H1 (cell line): ENCODE results near the gene TMEM185B. TPM values are rescaled to one million over a fixed set of nuclear protein-coding genes. Genes with fewer than 3 reads are reported as not detected.

Source experiments
- CTCF ChIA-PET: fragments of 300-600 bp; sonication (Branson Sonifier 250); formaldehyde crosslinking; loops from one replicate; lab custom pipeline; 2021; ENCODE audit not compliant: partially characterized antibody; lab: Charles Lee
- POLR2A ChIA-PET: fragments of 300-600 bp; sonication (Branson Sonifier 250); formaldehyde crosslinking; loops from one replicate; lab custom pipeline; 2021; ENCODE audit warnings: inconsistent platforms; ENCODE audit not compliant: partially characterized antibody; lab: Charles Lee
- DNase-seq, 2 experiments: peaks; one replicate each; pipeline versions ENCODE4 v3.0.0 to v3.0.0-alpha.2; 2010 to 2022; ENCODE audit warnings: low spot score in 2 of 2, low read depth in 1 of 2, mixed read lengths in 1 of 2
- FAIRE-seq: peaks from 2 replicates; lab custom pipeline; 2011; peaks lifted over from hg19 to GRCh38; lab: Jason Lieb, UNC
- H2AFZ ChIP-seq: 2 replicates; pipeline ENCODE4 v1.8.1; 2012; ENCODE audit warnings: low read length, inconsistent platforms
- H2AK5ac ChIP-seq: 2 replicates; pipeline ENCODE4 v1.6.1; 2013; ENCODE audit warnings: low read depth, low read length
- H2BK120ac ChIP-seq: replicated peaks from 2 replicates; pipeline ENCODE3; 2013; ENCODE audit warnings: low read depth, low read length, inconsistent platforms
- H2BK12ac ChIP-seq: 2 replicates; pipeline ENCODE4 v1.6.1; 2013; ENCODE audit warnings: low read depth, low read length
- H2BK15ac ChIP-seq: 2 replicates; pipeline ENCODE4 v1.6.1; 2013; ENCODE audit warnings: low read length
- H2BK20ac ChIP-seq: 2 replicates; pipeline ENCODE4 v1.6.1; 2013; ENCODE audit warnings: low read length
- H2BK5ac ChIP-seq: 2 replicates; pipeline ENCODE4 v1.6.1; 2013; ENCODE audit warnings: low read depth, low read length
- H3K14ac ChIP-seq: 2 replicates; pipeline ENCODE4 v1.6.1; 2013; ENCODE audit warnings: inconsistent platforms; ENCODE audit not compliant: insufficient read length
- H3K18ac ChIP-seq: 2 replicates; pipeline ENCODE4 v1.6.1; 2013; ENCODE audit warnings: low read length; ENCODE audit errors: extremely low read depth
- H3K23ac ChIP-seq: 2 replicates; pipeline ENCODE4 v1.6.1; 2013; ENCODE audit warnings: inconsistent platforms; ENCODE audit not compliant: insufficient read length
- H3K23me2 ChIP-seq: 2 replicates; pipeline ENCODE4 v1.6.1; 2013; ENCODE audit warnings: low read depth, low read length
- H3K27ac ChIP-seq: 2 replicates; pipeline ENCODE4 v1.6.1; 2011; ENCODE audit warnings: low read depth, low read length, inconsistent platforms
- H3K27me3 ChIP-seq, 4 experiments: replicated peaks in 1 of 4; 1 replicate in 1 of 4; 2 replicates in 3 of 4; pipeline versions ENCODE4 v1.6.1 to v1.8.1; 2011 to 2013; ENCODE audit warnings: low read length in 3 of 4, mild to moderate bottlenecking in 3 of 4, inconsistent platforms in 2 of 4, mixed read lengths in 2 of 4, moderate library complexity in 1 of 4; ENCODE audit not compliant: control insufficient read depth in 3 of 4, insufficient read depth in 3 of 4; ENCODE audit errors: extremely low read depth in 1 of 4
- H3K36me3 ChIP-seq, 4 experiments: 2 replicates each; pipeline versions ENCODE4 v1.6.1 to v1.8.1; 2011 to 2013; ENCODE audit warnings: mild to moderate bottlenecking in 4 of 4, low read length in 3 of 4, moderate library complexity in 2 of 4, control low read depth in 1 of 4, inconsistent platforms in 1 of 4; ENCODE audit not compliant: insufficient read depth in 4 of 4, control insufficient read depth in 2 of 4
- H3K4ac ChIP-seq: replicated peaks from 2 replicates; pipeline ENCODE3; 2013; ENCODE audit warnings: low read length, low read depth, mixed read lengths, inconsistent platforms; ENCODE audit not compliant: insufficient read length
- H3K4me1 ChIP-seq, 4 experiments: replicated peaks in 1 of 4; 1 replicate in 1 of 4; 2 replicates in 3 of 4; pipeline versions ENCODE4 v1.6.1 to v1.8.1; 2011 to 2013; ENCODE audit warnings: low read length in 3 of 4, inconsistent platforms in 2 of 4, mixed read lengths in 1 of 4; ENCODE audit not compliant: insufficient read depth in 4 of 4, control insufficient read depth in 3 of 4
- H3K4me2 ChIP-seq, 2 experiments: 2 replicates each; pipeline versions ENCODE4 v1.6.1 to v1.8.1; 2011 to 2013; ENCODE audit warnings: low read depth in 2 of 2, low read length in 2 of 2, control low read depth in 1 of 2, inconsistent platforms in 1 of 2, mild to moderate bottlenecking in 1 of 2; ENCODE audit not compliant: insufficient read depth in 1 of 2
- H3K4me3 ChIP-seq, 4 experiments: fragments of 200-600, 300-600 bp in 1 of 4; sonication (generic), shearing (Covaris generic), sonication (Bioruptor Twin) in 1 of 4; 2 replicates each; pipeline versions ENCODE4 v1.5.1 to v1.8.1; 2011 to 2016; ENCODE audit warnings: low read length in 4 of 4, low read depth in 3 of 4, control low read depth in 2 of 4, inconsistent platforms in 2 of 4, mild to moderate bottlenecking in 2 of 4, mixed read lengths in 1 of 4, moderate library complexity in 1 of 4; ENCODE audit not compliant: insufficient read depth in 2 of 4; ENCODE audit errors: extremely low read depth in 1 of 4
- H3K56ac ChIP-seq: replicated peaks from 2 replicates; pipeline ENCODE3; 2013; ENCODE audit warnings: low read depth, mild to moderate bottlenecking, mixed read lengths, low read length, inconsistent platforms; ENCODE audit not compliant: insufficient read length
- H3K79me1 ChIP-seq: 2 replicates; pipeline ENCODE4 v1.6.1; 2013; ENCODE audit warnings: low read depth, low read length, control low read depth
- H3K79me2 ChIP-seq, 2 experiments: 2 replicates each; pipeline versions ENCODE4 v1.6.1 to v1.8.1; 2012 to 2013; ENCODE audit warnings: low read length in 2 of 2, mild to moderate bottlenecking in 2 of 2, inconsistent platforms in 1 of 2; ENCODE audit not compliant: insufficient read depth in 2 of 2, control insufficient read depth in 1 of 2
- H3K9ac ChIP-seq, 4 experiments: replicated peaks in 1 of 4; 1 replicate in 1 of 4; 2 replicates in 3 of 4; pipeline versions ENCODE4 v1.6.1 to v1.8.1; 2011 to 2013; ENCODE audit warnings: low read depth in 3 of 4, low read length in 3 of 4, control low read depth in 2 of 4, mild to moderate bottlenecking in 2 of 4, moderate library complexity in 2 of 4, inconsistent platforms in 1 of 4; ENCODE audit errors: extremely low read depth in 1 of 4
- H3K9me3 ChIP-seq, 2 experiments: 2 replicates each; pipeline versions ENCODE4 v1.6.1 to v1.8.1; 2012 to 2013; ENCODE audit warnings: mild to moderate bottlenecking in 2 of 2, moderate library complexity in 2 of 2, control low read depth in 1 of 2, inconsistent platforms in 1 of 2, low read depth in 1 of 2, low read length in 1 of 2, mixed read lengths in 1 of 2; ENCODE audit not compliant: insufficient read depth in 2 of 2
- H4K20me1 ChIP-seq, 2 experiments: replicated peaks in 1 of 2; 2 replicates each; pipeline versions ENCODE3 to v1.8.1; 2011 to 2013; ENCODE audit warnings: inconsistent platforms in 2 of 2, low read length in 2 of 2, mild to moderate bottlenecking in 1 of 2; ENCODE audit not compliant: insufficient read depth in 2 of 2, control insufficient read depth in 1 of 2
- H4K5ac ChIP-seq: 2 replicates; pipeline ENCODE4 v1.6.1; 2013; ENCODE audit warnings: low read length, low read depth, mixed read lengths, inconsistent platforms; ENCODE audit not compliant: insufficient read length
- H4K8ac ChIP-seq: 2 replicates; pipeline ENCODE4 v1.8.0; 2013; ENCODE audit warnings: mild to moderate bottlenecking, moderate library complexity, low read length, inconsistent platforms; ENCODE audit not compliant: insufficient read depth; ENCODE audit errors: extremely low read depth
- H4K91ac ChIP-seq: replicated peaks from 2 replicates; pipeline ENCODE3; 2013; ENCODE audit warnings: low read length, mixed read lengths, inconsistent platforms; ENCODE audit not compliant: insufficient read length
- ASH2L ChIP-seq: fragments of 200-600, 300-600 bp; sonication (generic); IDR thresholded peaks from one replicate; pipeline ENCODE4 v1.7.1; 2017; ENCODE audit warnings: low read length
- JUN ChIP-seq: IDR thresholded peaks from 2 replicates; pipeline ENCODE4 v1.6.1; 2011; ENCODE audit warnings: low read depth, mild to moderate bottlenecking, improper control_type of control experiment, low read length
- PHF8 ChIP-seq: fragments of 200-600 bp; sonication (generic); conservative IDR thresholded peaks from 2 replicates; pipeline ENCODE4 v1.7.1; 2012; ENCODE audit warnings: low read depth, mild to moderate bottlenecking, inconsistent platforms, low read length, moderate library complexity
- POLR2AphosphoS5 ChIP-seq: IDR thresholded peaks from 2 replicates; pipeline ENCODE4 v1.6.1; 2011; ENCODE audit warnings: low read depth, low read length
- POU5F1 ChIP-seq: IDR thresholded peaks from 2 replicates; pipeline ENCODE4 v1.6.1; 2011; ENCODE audit warnings: low read depth, mild to moderate bottlenecking, low read length, moderate library complexity
- RFX5 ChIP-seq: IDR thresholded peaks from 2 replicates; pipeline ENCODE4 v1.6.1; 2011; ENCODE audit warnings: low read depth, low read length, improper control_type of control experiment, borderline replicate concordance
- RNF2 ChIP-seq: fragments of 200-900, 300-1000 bp; sonication (generic); IDR thresholded peaks from 2 replicates; pipeline ENCODE4 v1.7.1; 2016; ENCODE audit warnings: borderline replicate concordance, low read depth, mild to moderate bottlenecking, antibody characterized with exemption, low read length; ENCODE audit not compliant: poor library complexity, severe bottlenecking; ENCODE audit errors: missing control alignments
- SRF ChIP-seq: IDR thresholded peaks from 2 replicates; pipeline ENCODE4 v1.6.1; 2011; ENCODE audit warnings: mild to moderate bottlenecking, low read depth, low read length, moderate library complexity
- SUZ12 ChIP-seq: fragments of 200-600 bp; sonication (generic); IDR thresholded peaks from 2 replicates; pipeline ENCODE4 v1.6.1; 2012; ENCODE audit warnings: mild to moderate bottlenecking, inconsistent platforms, low read length, moderate library complexity, mixed read lengths
- YY1 ChIP-seq: IDR thresholded peaks from 2 replicates; pipeline ENCODE4 v1.6.1; 2011; ENCODE audit warnings: low read depth, mild to moderate bottlenecking, low read length
- whole genome bisulfite sequencing, 2 experiments: shearing (Covaris generic) in 1 of 2; methylation state at CpG; one replicate each; pipeline versions ENCODE4 v1.1.6 to v1.1.7; 2013 to 2015; ENCODE audit warnings: low lambda C conversion rate in 2 of 2, mixed read lengths in 2 of 2, inconsistent platforms in 1 of 2, low coverage in 1 of 2, missing lambda C conversion rate in 1 of 2; ENCODE audit not compliant: insufficient replicate concordance in 2 of 2, insufficient coverage in 1 of 2, insufficient read length in 1 of 2; ENCODE audit errors: extremely low coverage in 1 of 2, missing lambda C conversion rate in 1 of 2; 5-methylcytosine and 5-hydroxymethylcytosine counted together
- polyA plus RNA-seq, 7 experiments: library from polyadenylated mRNA; depleted of rRNA in 3 of 7; stranded (reverse) in 5 of 7; unstranded in 2 of 7; fragments of >200 nt in 5 of 7; fragments of 200-250 nt in 2 of 7; gene quantifications; 1 replicate in 5 of 7; 2 replicates in 1 of 7; 4 replicates in 1 of 7; pipeline versions ENCODE4 v1.2.1 to v1.2.3, GENCODE V29; 2011 to 2013; ENCODE audit warnings: missing spikeins in 2 of 7, mixed read lengths in 2 of 7
- total RNA-seq: library from RNA; stranded (reverse); fragmentation: NEBNext Ultra II Directional; extraction: Animal tissue kit (Norgen Biotek cat#: 25700); gene quantifications from 2 replicates; pipeline ENCODE4 v1.2.1, GENCODE V29; 2021
- TF ChIP-seq, protein P1 (sequence below), 3 experiments: IDR thresholded peaks; 1 replicate in 2 of 3; 2 replicates in 1 of 3; pipeline versions ENCODE4 v1.5.1 to v1.6.1; 2011; ENCODE audit warnings: low read length in 3 of 3, mild to moderate bottlenecking in 3 of 3, inconsistent platforms in 2 of 3, low read depth in 1 of 3, moderate library complexity in 1 of 3; ENCODE audit not compliant: insufficient read depth in 1 of 3; ENCODE audit errors: control extremely low read depth in 1 of 3
- TF ChIP-seq, protein P2 (sequence below): IDR thresholded peaks from 2 replicates; pipeline ENCODE4 v1.6.1; 2012; ENCODE audit warnings: inconsistent platforms

The TMEM185B gene
- total and polyA plus RNA-seq, 2 of the 8 experiments (the other 6 are each of a cell fraction or from before 2014, with no cell fraction given), result 13.5 to 14.0 TPM

DNA sequence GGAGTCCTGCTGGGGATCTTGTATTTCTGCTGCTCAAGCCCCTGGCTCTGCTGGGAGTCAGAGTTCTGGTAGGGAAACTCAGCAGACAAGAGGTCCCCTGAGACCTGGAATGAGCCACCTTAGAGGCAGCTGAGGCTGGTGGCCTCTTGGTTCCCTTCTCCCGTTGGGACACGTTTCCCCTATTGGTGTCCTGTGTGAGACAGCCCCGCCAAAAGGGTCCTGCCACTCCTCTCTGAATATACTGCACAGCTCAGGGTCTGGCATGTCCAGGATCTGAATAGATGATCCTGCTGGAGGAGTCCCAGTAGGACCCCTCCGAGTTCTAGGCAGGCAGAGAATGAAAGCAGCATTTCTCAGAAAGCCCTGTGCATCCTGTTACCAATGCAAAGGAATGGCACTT lies 27.4 kb upstream of the TMEM185B start:
- Histone ChIP-seq H4K20me1 (peaks cover 0 to 6% of the 10 kb centered on the region in 2 experiments), H2AFZ (no peak overlapping the region), H3K36me3 (no peaks in the 10 kb centered on the region), H4K91ac (no peak overlapping the region), H2BK120ac (no peak overlapping the region), H3K9me3 (no peaks in the 10 kb centered on the region), H2AK5ac (no peak overlapping the region), H4K8ac (no peak overlapping the region), H3K4me2 (no peak overlapping the region), H3K23me2 (peaks cover 14% of the 10 kb centered on the region), H2BK15ac (no peak overlapping the region), H3K4me1 (peaks cover 7 to 22% (median 13%) of the 10 kb centered on the region in 4 experiments), H3K4me3 (no peak overlapping the region), H3K56ac (no peak overlapping the region), H3K27ac (no peak overlapping the region), H2BK5ac (no peak overlapping the region), H2BK12ac (no peak overlapping the region), H3K18ac (no peak overlapping the region), H3K23ac (no peak overlapping the region), H4K5ac (no peak overlapping the region), H3K79me1 (no peaks in the 10 kb centered on the region), H3K9ac (no peak overlapping the region), H3K14ac (no peak overlapping the region), H2BK20ac (no peak overlapping the region), H3K4ac (no peak overlapping the region), H3K79me2 (no peaks in the 10 kb centered on the region), H3K27me3 (peaks cover 8 to 51% (median 31%) of the 10 kb centered on the region in 4 experiments)
- FAIRE-seq (no peak), DNase-seq (no peak)
- ChIA-PET CTCF (interaction anchor here (0.8 to 4.5 kb wide), 5 partner anchors 11 to 62 kb away, joined by 3 to 27 read pairs (median 5); no protein-coding TSS in a partner anchor), POLR2A (no interaction called here)
- WGBS, 2 experiments, result 82% methylated on average over 4 of the region's 4 CpGs; no CpG with 5 or more reads in 1 of the 2 experiments
- TF ChIP-seq YY1 (no peak), RFX5 (no peak), JUN (no peak), POU5F1 (no peak), POLR2AphosphoS5 (no peak), ASH2L (no peak), SRF (no peak), RNF2 (no peak), PHF8 (no peak), SUZ12 (no peak)
- TF ChIP-seq, protein P1, sequence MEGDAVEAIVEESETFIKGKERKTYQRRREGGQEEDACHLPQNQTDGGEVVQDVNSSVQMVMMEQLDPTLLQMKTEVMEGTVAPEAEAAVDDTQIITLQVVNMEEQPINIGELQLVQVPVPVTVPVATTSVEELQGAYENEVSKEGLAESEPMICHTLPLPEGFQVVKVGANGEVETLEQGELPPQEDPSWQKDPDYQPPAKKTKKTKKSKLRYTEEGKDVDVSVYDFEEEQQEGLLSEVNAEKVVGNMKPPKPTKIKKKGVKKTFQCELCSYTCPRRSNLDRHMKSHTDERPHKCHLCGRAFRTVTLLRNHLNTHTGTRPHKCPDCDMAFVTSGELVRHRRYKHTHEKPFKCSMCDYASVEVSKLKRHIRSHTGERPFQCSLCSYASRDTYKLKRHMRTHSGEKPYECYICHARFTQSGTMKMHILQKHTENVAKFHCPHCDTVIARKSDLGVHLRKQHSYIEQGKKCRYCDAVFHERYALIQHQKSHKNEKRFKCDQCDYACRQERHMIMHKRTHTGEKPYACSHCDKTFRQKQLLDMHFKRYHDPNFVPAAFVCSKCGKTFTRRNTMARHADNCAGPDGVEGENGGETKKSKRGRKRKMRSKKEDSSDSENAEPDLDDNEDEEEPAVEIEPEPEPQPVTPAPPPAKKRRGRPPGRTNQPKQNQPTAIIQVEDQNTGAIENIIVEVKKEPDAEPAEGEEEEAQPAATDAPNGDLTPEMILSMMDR (IDR thresholded peaks at IDR 0.05; ENCODE audit: control extremely low read depth in 1 of 3, insufficient read depth in 1 of 3, low read depth in 1 of 3, low read length in 3 of 3), result no peak
- TF ChIP-seq, protein P2, sequence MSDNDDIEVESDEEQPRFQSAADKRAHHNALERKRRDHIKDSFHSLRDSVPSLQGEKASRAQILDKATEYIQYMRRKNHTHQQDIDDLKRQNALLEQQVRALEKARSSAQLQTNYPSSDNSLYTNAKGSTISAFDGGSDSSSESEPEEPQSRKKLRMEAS, result no peak
